B cell (primary cell): ENCODE data around the gene CFHR1. TPM values are rescaled to one million over a fixed set of nuclear protein-coding genes. Genes with fewer than 3 reads are reported as not detected.

Source experiments
- ATAC-seq: fragments of 200-7000 bp; cut with Tn5 transposase; one replicate; pipeline ENCODE4 v1.10.0; 2021; ENCODE audit warnings: low read depth, mild to moderate bottlenecking, moderate number of reproducible peaks, moderate library complexity
- CTCF ChIA-PET: fragments of 350-600 bp; sonication (Branson Sonifier 250); formaldehyde crosslinking; loops from one replicate; lab custom pipeline; 2021; ENCODE audit warnings: antibody characterized with exemption, inconsistent platforms; lab: Charles Lee
- POLR2A ChIA-PET: fragments of 350-600 bp; sonication (Branson Sonifier 250); formaldehyde crosslinking; loops from one replicate; lab custom pipeline; 2021; ENCODE audit warnings: antibody characterized with exemption; lab: Charles Lee
- DNase-seq: peaks from one replicate; pipeline ENCODE4 v3.0.0; 2013
- H2AFZ ChIP-seq: 2 replicates; pipeline ENCODE4 v1.6.1; 2012; ENCODE audit warnings: mild to moderate bottlenecking, low read depth, low read length; ENCODE audit not compliant: insufficient read depth, poor library complexity, severe bottlenecking
- H3K27ac ChIP-seq, 2 donors: 1 replicate in 1 of 2; 2 replicates in 1 of 2; pipeline ENCODE4 v1.5.1; 2012 to 2013; ENCODE audit warnings: low read length in 2 of 2, mild to moderate bottlenecking in 2 of 2, moderate library complexity in 1 of 2
- H3K27me3 ChIP-seq, 4 experiments: fragments of 200-600 bp in 1 of 4; sonication (generic) in 1 of 4; replicated peaks in 1 of 4; 1 replicate in 2 of 4; 2 replicates in 2 of 4; pipeline versions ENCODE4 v1.6.1 to v1.7.0; 2013 to 2016; ENCODE audit warnings: low read length in 3 of 4, mild to moderate bottlenecking in 2 of 4, mixed read lengths in 1 of 4, moderate library complexity in 1 of 4; ENCODE audit not compliant: insufficient read depth in 4 of 4, control insufficient read depth in 3 of 4; ENCODE audit errors: control extremely low read depth in 1 of 4
- H3K36me3 ChIP-seq, 2 experiments: replicated peaks in 1 of 2; 1 replicate in 1 of 2; 2 replicates in 1 of 2; pipeline versions ENCODE4 v1.6.1 to v1.7.1; 2013; ENCODE audit warnings: low read length in 1 of 2; ENCODE audit not compliant: insufficient read depth in 2 of 2, control insufficient read depth in 1 of 2; ENCODE audit errors: control extremely low read depth in 1 of 2, extremely low read depth in 1 of 2
- H3K4me1 ChIP-seq, 2 donors: fragments of 200-600 bp in 1 of 2; sonication (generic) in 1 of 2; 1 replicate in 1 of 2; 2 replicates in 1 of 2; pipeline versions ENCODE4 v1.5.1 to v1.6.1; 2013 to 2017; ENCODE audit warnings: low read length in 2 of 2; ENCODE audit not compliant: control insufficient read depth in 2 of 2, insufficient read depth in 2 of 2
- H3K4me2 ChIP-seq: replicated peaks from 2 replicates; pipeline ENCODE3; 2012; ENCODE audit warnings: mild to moderate bottlenecking, low read depth, low read length; ENCODE audit not compliant: poor library complexity, severe bottlenecking
- H3K4me3 ChIP-seq, 5 experiments: fragments of 200-600 bp in 1 of 5; sonication (generic) in 1 of 5; 1 replicate in 3 of 5; 2 replicates in 2 of 5; pipeline versions ENCODE4 v1.5.1 to v1.7.0; 2011 to 2016; ENCODE audit warnings: low read length in 4 of 5, mild to moderate bottlenecking in 4 of 5, low read depth in 2 of 5, control low read depth in 1 of 5, moderate library complexity in 1 of 5; ENCODE audit not compliant: insufficient read depth in 1 of 5; ENCODE audit errors: control extremely low read depth in 1 of 5, extremely low read depth in 1 of 5
- H3K79me2 ChIP-seq: fragments of 200-600 bp; sonication (generic); one replicate; pipeline ENCODE4 v1.6.0; 2016; ENCODE audit warnings: low read length; ENCODE audit not compliant: control insufficient read depth, insufficient read depth
- H3K9ac ChIP-seq: fragments of 200-600 bp; sonication (generic); 2 replicates; pipeline ENCODE4 v1.6.1; 2017; ENCODE audit warnings: mild to moderate bottlenecking, low read length, moderate library complexity
- H3K9me3 ChIP-seq, 3 donors: one replicate each; pipeline versions ENCODE4 v1.6.1 to v1.7.1; 2013; ENCODE audit warnings: low read length in 2 of 3; ENCODE audit not compliant: control insufficient read depth in 2 of 3, insufficient read depth in 1 of 3; ENCODE audit errors: control extremely low read depth in 1 of 3
- H4K20me1 ChIP-seq: 2 replicates; pipeline ENCODE4 v1.6.0; 2012; ENCODE audit warnings: mild to moderate bottlenecking, low read length; ENCODE audit not compliant: insufficient read depth, control insufficient read depth, poor library complexity, severe bottlenecking
- H3K27ac Mint-ChIP-seq: one replicate; pipeline ENCODE4 v1.8.0; 2021; ENCODE audit warnings: mixed read lengths
- H3K27me3 Mint-ChIP-seq: one replicate; pipeline ENCODE4 v1.8.0; 2021; ENCODE audit warnings: mixed read lengths
- H3K4me1 Mint-ChIP-seq: one replicate; pipeline ENCODE4 v1.8.0; 2021; ENCODE audit warnings: mixed read lengths
- H3K4me3 Mint-ChIP-seq: one replicate; pipeline ENCODE4 v1.8.0; 2021; ENCODE audit warnings: mixed read lengths
- H3K9me3 Mint-ChIP-seq: one replicate; pipeline ENCODE4 v1.8.0; 2022; ENCODE audit warnings: mixed read lengths; ENCODE audit not compliant: insufficient read depth
- CTCF ChIP-seq: fragments of 200-600 bp; IDR thresholded peaks from one replicate; pipeline ENCODE4 v1.8.0; 2022; ENCODE audit warnings: antibody characterized with exemption, mild to moderate bottlenecking
- EZH2 ChIP-seq: IDR thresholded peaks from 2 replicates; pipeline ENCODE4 v1.6.1; 2012; ENCODE audit warnings: borderline replicate concordance, low read depth, mild to moderate bottlenecking, moderate library complexity, low read length; ENCODE audit not compliant: insufficient read depth, poor library complexity, severe bottlenecking
- WGBS: methylation state at CpG from one replicate; pipeline ENCODE4 v1.1.5; 2013; ENCODE audit warnings: missing lambda C conversion rate; ENCODE audit not compliant: insufficient coverage; 5-methylcytosine and 5-hydroxymethylcytosine counted together
- intact Hi-C: fragments of 100-400 bp; cut with micrococcal nuclease; formaldehyde crosslinking; loops from one replicate; pipeline ENCODE4 v1.10.0; 2022
- polyA plus RNA-seq: library from polyadenylated mRNA; depleted of rRNA; stranded (reverse); fragments of >200 nt; gene quantifications from 2 replicates; pipeline ENCODE4 v1.2.3, GENCODE V29; 2012
- total RNA-seq, 2 donors: library from RNA; stranded (reverse); fragments of 120-200 nt in 1 of 2; gene quantifications; 1 replicate in 1 of 2; 2 replicates in 1 of 2; pipeline versions ENCODE4 v1.2.3 to v1.2.4, GENCODE V29; 2013 to 2022

CFHR1 gene
- total and polyA plus RNA-seq, 2 donors (not counting 1 experiment from before 2014, with no cell fraction given): not detected

- POLR2A ChIA-PET: no interaction called here
- intact Hi-C loops: no loop called here
- H3K4me3 ChIP-seq: no peak overlapping the region
- H3K79me2 ChIP-seq: no peaks in the 10 kb centered on the region
- no peaks in the 10 kb centered on the region for H3K36me3 ChIP-seq
- WGBS: no CpG with 5 or more reads among the region's 1 CpG
- H3K9me3 Mint-ChIP-seq: no peaks in the 10 kb centered on the region
- H4K20me1 ChIP-seq: no peaks in the 10 kb centered on the region
- H3K27me3 Mint-ChIP-seq: no peaks in the 10 kb centered on the region
- no peak for DNase-seq
- no peak overlapping the region for H3K27ac ChIP-seq
- CTCF ChIA-PET: no interaction called here
- no peak overlapping the region for H2AFZ ChIP-seq
- no peak for ATAC-seq
- H3K9ac ChIP-seq: no peak overlapping the region
- H3K4me1 ChIP-seq: no peaks in the 10 kb centered on the region
- no peak overlapping the region for H3K4me3 Mint-ChIP-seq
- no peaks in the 10 kb centered on the region for H3K9me3 ChIP-seq
- H3K27ac Mint-ChIP-seq: no peak overlapping the region
- no peak overlapping the region for H3K4me2 ChIP-seq
- TF ChIP-seq EZH2: no peak
- no peak for TF ChIP-seq CTCF
- H3K4me1 Mint-ChIP-seq: no peaks in the 10 kb centered on the region
- H3K27me3 ChIP-seq: no peaks in the 10 kb centered on the region
These were observed 45.8 kb upstream of the CFHR1 start for GRCh38 chr1:196773713-196774112.

- DNase-seq (no peak), ATAC-seq (no peak)
- ChIA-PET POLR2A (no interaction called here), CTCF (no interaction called here)
- WGBS: 100% methylated on average over 1 of the region's 2 CpGs
- H2AFZ ChIP-seq: no peak overlapping the region
- intact Hi-C loops: no loop called here
- Mint-ChIP-seq H3K27ac (no peak overlapping the region), H3K4me1 (no peaks in the 10 kb centered on the region), H3K27me3 (no peaks in the 10 kb centered on the region), H3K9me3 (no peaks in the 10 kb centered on the region), H3K4me3 (no peak overlapping the region)
- H3K79me2 ChIP-seq: no peaks in the 10 kb centered on the region
- H3K27ac ChIP-seq: no peak overlapping the region
- H3K9ac ChIP-seq: no peak overlapping the region
- no peaks in the 10 kb centered on the region for H3K4me1 ChIP-seq
- H4K20me1 ChIP-seq: no peaks in the 10 kb centered on the region
- H3K9me3 ChIP-seq: no peaks in the 10 kb centered on the region
- no peak overlapping the region for H3K4me3 ChIP-seq
- no peak overlapping the region for H3K4me2 ChIP-seq
- H3K27me3 ChIP-seq: no peaks in the 10 kb centered on the region
- H3K36me3 ChIP-seq: no peaks in the 10 kb centered on the region
- no peak for TF ChIP-seq CTCF
- TF ChIP-seq EZH2: no peak
These were observed 45.4 kb upstream of the CFHR1 start for GRCh38 chr1:196774175-196774574.
